Measurements from ENCODE around the gene BAIAP2L1.

- TF ChIP-seq CTCF (IDR thresholded peaks at IDR 0.05) = no peak
- TF ChIP-seq POLR2A (IDR thresholded peaks at IDR 0.05) = no peak
Observed at GRCh38 chr7:98418636-98419315, 17.9 kb upstream of the BAIAP2L1 start.

Measured in esophagus squamous epithelium (tissue), 4 donors.